ENCODE measurements around the gene ZNF343.
"Not testable (repeated sequence)": the region's sequence is repeated elsewhere in the genome, so short reads cannot be mapped to it uniquely, and the experiment has no call there.

ZNF343 gene

GRCh38 chr20:2508631-2509467, at the start of gene ZNF343:
ZNF343 (minus strand) TSS chr20:2508915; CDS start chr20:2493895, 15,020 bp downstream.
- peak; percentile 66 for DNase-seq

- no peak for DNase-seq
Measured at GRCh38 chr20:2557873-2558580, 49.3 kb upstream of the ZNF343 start.

GRCh38 chr20:2545594-2545993, 36.9 kb upstream of the ZNF343 start:
- DNase-seq = no peak

GRCh38 chr20:2544211-2544610, 35.5 kb upstream of the ZNF343 start:
- DNase-seq = no peak

GRCh38 chr20:2542361-2542760, 33.6 kb upstream of the ZNF343 start:
- DNase-seq = no peak

- no peak for DNase-seq
Measured at GRCh38 chr20:2541940-2542339, 33.2 kb upstream of the ZNF343 start.

- DNase-seq = no peak
Measured at GRCh38 chr20:2538931-2539720, 30.4 kb upstream of the ZNF343 start.

- no peak for DNase-seq
Measured at GRCh38 chr20:2538356-2538755, 29.6 kb upstream of the ZNF343 start.

- no peak for DNase-seq
Measured at GRCh38 chr20:2537101-2537500, 28.4 kb upstream of the ZNF343 start.

GRCh38 chr20:2536560-2536986, 27.9 kb upstream of the ZNF343 start, which contains the start of gene TMC2:
TMC2 (plus strand) TSS chr20:2536573; CDS start chr20:2536622, 49 bp downstream.
- no peak for DNase-seq

GRCh38 chr20:2535711-2536559, 27.2 kb upstream of the ZNF343 start:
- DNase-seq = no peak

- DNase-seq = no peak
Measured at GRCh38 chr20:2533118-2533517, 24.4 kb upstream of the ZNF343 start.

- DNase-seq = no peak
Measured at GRCh38 chr20:2528671-2529271, 20.1 kb upstream of the ZNF343 start.

- DNase-seq = no peak
Measured at GRCh38 chr20:2527762-2528161, 19.0 kb upstream of the ZNF343 start.

GRCh38 chr20:2526218-2526583, 17.5 kb upstream of the ZNF343 start:
- DNase-seq = not testable (repeated sequence)

GRCh38 chr20:2524709-2525506, 16.2 kb upstream of the ZNF343 start:
- DNase-seq = peak; percentile 15 to 24

GRCh38 chr20:2523919-2524708, 15.4 kb upstream of the ZNF343 start:
- peak; percentile 84 to 89 for DNase-seq

GRCh38 chr20:2522826-2523429, 14.2 kb upstream of the ZNF343 start:
- not testable (repeated sequence) for DNase-seq

Data from activated CD4-positive, alpha-beta T cell treated with anti-CD3 and anti-CD28 coated beads, Interleukin-2, amount 50 U/mL, for 4 hours (primary cell).